ENCODE measurements around the gene MB. TPM values are rescaled to one million over a fixed set of nuclear protein-coding genes. Genes with fewer than 3 reads are reported as not detected.

The MB gene
- polyA plus RNA-seq, 10 donors, result 190 to 359 (median 242) TPM

DNA sequence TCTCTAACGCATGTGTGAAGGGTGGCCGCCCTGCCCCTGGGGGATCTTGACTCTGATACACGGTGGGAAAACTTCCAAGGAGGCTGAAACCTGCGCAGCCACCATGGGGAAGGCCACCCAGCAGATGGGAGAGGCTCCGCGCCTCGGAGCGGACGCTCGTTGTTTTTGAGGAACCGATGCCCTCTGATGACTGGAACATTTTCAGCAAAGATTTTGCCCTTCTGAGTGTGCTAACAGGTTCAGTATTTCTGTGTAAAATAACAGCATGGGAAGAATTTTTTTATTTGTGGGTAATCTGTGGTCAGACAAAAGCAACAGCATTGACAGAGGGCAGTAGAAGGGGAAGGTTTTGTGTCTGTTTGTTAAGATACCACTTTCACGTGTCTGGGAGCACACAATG, 16.7 kb downstream of the MB start:
- DNase-seq, result no peak

DNA sequence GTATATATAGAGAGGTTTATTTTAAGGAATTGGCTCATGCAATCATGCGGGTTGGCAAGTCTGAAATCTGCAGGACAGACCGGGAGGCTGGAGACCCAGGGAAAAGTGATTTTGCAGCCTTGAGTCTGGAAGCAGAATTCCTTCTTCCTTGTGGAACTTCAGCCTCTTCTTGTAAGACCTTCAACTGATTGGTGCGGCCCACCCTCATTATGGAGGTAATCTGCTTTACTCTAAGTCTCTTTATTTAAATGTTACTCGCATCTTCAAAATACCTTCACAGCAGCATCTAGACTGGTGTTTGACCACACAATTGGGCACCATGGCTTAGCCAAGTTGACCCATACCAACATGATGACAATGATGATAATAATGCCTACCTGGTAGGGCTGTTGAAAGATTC, 17.8 kb downstream of the MB start:
- DNase-seq, result no peak

DNA sequence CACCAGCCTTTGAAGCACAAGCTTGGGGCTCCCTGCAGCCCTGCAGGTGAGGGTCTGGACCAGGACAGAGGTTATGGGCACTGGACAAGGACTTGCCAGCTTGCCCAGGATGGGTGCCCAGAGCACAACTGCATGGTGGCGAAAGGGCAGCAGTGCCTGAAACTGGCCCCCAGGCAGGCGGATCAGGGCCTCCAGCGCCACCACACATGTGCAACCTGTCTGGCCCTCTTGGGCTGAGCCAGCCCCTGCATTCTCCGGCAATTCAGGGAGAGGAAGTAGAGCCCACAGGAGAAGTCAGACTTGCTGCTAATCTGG, 18.8 kb downstream of the MB start:
- DNase-seq, result no peak

DNA sequence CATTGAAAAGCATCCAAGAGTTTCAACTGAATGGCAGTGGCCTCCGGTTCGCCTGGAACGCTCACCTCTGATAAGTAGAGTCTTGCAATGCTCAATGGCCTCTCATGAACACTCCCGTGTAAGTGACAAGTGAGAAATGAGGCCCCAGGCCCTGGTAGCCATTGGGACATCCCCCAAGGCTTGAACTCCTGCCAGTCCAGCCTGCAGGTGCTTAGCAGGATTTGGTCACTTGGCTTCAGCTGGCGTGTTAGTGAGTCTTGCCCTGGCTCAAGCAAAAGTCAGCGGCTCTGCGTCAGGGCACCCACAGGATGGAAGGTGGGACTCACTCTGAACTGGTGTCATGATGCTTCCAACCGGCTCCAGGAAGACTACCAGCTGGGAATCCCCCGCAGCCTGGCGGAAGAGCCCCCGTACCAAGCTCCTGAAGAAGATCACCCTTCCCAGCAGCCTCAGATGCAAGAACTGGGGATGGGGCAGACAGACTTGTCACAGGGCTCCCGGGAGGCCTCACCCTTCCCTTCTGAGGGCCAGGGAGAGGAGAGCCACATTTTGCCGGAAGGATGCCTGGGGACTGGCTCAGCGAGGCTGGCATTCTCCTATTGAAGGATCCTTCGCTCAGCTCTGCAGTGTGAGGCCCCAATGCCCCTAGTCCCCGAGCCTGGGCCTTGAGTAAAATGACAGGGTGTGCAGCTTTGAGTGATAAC, 19.3 kb downstream of the MB start:
- DNase-seq, result no peak

DNA sequence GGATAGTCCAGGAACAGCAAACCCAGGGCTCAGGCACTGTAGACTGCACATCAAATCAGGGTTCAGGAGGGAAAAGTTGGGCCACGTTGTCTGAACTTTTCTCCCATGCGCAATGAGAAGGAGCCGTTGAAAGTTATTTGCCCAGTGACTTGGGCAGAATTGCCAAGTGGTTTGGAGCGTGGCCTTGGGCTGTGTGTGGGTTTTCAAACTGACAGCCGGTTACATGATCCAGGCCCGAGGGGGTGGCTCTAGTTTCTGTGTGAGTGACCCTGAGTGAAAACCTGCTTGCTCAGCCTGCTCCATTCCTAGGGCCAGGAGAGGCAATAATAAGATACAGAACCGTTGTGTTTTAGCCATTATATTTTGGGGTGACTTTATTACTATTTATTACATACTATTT, 20.3 kb downstream of the MB start:
- DNase-seq, result no peak

DNA sequence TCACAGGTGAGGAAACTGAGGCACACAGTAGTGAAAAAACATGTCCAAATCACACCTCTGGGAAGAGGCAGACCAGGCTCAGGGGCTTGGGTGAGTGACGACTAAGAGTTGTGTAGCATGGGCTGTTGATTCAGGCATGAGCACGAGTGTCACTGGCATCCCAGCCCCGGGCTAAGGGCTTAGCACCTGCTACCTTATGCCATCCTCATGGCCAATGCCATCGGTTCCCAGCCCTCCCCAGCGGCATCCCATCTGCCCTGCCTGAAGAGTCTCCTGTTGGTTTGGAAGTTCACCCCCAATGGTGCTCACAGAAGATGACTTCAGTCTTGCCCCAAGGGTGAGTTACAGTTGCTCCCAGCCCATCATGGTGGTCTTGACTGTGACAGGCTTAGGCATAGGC, 22.4 kb downstream of the MB start:
- DNase-seq, result no peak

DNA sequence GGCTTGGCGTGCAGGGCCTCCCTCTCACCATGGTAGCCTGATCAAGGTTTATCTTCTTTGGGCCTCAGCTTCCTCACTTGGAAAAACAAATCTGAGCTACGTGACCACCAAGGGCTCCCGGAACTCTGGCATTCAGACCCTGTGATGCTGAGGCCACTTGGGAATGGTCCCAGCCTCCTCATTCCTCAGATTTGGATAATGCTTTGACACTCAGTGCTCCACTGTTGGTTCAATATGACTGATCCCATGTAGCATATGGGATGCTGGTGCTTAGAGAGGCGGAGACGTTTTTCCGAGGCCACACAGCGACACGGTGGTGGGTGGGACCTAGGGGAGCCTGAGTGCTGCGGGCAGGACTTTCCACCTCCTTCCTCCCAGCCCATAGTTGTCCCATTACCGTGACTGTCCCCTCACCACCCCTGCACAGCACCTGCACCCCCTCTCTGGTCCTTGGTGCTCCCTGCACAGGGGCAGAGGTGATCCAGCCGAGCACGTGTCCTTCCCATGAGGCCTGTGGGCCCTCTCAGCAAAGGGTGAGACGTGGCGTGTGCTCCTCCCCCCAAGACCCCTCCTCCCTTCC, 23.1 kb downstream of the MB start:
- DNase-seq, result no peak

DNA sequence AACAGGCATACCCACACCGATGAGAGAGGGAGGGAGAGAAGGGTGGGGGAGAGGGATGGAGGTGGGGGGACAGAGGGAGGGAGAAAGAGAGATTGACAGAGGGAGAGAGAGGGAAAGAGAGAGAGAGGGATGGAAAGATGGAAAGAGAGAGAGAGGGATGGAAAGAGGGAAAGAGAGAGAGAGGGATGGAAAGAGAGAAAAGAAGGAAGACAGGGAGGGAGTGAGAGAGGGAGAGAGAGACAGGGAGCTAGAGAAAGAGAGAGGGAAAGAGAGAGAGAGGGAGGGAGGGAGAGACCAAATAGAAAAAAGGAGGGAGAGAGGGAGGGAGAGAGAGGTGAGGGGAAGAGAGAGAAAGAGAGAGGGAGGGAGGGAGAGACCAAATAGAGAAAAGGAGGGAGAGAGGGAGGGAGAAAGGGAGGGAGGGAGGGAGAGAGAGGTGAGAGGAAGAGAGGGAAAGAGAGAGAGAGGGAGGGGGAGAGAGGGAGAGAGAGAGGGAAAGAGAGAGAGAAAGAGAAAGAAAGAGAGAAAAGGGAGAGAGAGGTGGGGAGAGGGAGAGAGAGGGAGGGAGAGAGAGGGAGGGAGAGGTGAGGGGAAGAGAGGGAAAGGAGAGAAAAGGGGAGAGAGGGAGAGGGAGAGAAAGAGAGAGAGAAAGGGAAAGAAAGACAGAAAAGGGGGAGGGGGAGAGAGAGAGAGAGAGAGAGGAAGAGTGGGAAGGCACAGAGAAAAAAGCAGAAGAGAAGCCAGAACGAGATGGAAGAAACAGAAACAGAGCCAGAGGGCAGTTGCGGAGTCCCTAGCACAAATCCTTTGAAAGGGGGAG, 23.8 kb downstream of the MB start:
- no peak for DNase-seq

DNA sequence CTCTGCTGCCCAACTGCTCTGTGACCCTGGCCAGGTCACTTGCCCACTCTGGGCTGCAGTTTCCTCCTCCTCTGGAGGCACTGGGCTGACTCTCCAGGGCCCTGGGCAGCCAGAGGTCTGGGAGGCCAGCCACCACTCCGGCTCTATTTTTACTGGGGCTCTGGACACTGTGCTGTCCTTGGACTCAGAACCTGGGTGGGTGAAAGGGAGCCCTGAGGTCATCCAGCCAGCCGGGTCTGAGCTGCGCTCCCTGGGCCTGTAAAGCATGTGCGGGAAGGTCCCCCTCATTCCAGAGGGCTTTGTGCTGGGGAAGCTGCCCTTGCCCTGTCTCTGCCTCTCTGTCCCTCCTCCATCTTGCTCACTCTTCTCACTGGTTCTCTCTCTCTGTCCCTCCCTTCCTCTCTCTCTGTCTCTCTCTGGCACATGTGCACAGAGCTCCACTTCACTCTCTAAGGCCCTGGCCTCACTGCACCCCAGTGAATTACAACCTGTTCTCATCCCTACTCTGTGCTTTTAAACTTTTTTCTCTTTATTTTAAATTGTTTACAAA, 24.6 kb downstream of the MB start:
- no peak for DNase-seq

DNA sequence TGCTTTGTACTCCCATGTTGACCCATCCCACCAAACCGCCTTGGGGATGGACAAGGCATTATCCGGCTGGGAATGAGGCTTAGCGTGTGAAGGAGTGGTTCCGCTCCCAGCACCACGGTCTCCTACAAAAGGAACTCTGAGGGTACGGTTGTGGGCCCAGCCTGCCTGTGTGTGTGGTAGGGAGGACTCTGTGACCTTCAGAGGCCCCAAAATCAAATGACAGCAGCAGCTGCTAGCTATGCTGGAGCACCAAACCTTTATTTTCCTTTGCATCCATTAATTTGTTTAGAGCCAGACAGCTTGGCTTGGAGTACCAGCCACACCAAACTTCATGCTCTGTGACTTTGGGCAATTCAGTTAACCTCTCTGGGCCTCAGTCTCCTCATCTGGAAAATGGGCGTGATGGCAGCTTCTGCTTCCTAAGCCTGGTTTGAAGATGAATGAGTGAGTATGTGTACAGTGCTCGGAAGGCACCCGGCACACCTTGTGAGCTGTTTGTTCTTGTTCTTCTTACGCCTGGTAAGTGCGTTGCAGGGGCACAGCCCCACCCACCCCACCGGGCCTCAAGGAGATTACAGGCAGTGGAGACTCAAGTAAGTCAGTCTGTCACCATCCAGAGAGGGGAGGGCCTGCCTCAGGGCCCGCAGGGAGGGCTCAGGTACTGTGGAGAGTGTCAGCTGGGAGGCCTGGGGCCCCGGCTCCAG, 25.3 kb downstream of the MB start:
- DNase-seq, result no peak

DNA sequence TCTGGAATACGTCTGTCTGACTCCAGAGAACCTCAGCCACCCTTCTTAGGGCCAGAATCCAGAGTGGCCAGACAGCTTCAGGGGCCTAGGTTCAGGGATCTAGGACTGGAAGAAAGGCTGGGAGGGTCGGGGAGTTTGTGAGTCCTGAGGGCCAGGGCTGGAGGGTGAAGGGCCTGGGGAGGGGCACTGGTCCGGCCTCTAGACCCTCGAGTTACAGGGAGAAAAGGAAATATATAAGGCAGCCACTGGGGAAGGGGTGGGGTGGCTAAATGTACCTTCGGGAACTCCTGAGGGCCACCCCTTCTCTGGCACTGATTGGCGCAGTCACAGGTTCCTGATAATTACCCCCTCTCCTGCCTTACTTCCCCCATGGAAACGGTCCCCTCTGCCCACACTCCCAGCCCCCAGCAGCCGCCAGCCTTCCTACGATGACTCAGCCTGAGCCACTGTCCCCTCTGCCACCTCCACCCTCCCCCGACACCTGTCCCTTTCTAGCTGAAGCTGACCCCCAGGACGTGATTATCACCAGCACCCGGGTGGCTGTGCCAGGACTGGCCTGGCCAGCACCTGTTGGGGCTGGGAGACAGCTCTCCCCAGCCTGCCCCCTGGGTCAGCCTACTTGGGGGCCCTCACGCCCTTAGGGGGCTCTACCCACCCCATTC, 26.4 kb downstream of the MB start:
- DNase-seq, result peak in 2 of 3 donors; percentile 33 to 57

DNA sequence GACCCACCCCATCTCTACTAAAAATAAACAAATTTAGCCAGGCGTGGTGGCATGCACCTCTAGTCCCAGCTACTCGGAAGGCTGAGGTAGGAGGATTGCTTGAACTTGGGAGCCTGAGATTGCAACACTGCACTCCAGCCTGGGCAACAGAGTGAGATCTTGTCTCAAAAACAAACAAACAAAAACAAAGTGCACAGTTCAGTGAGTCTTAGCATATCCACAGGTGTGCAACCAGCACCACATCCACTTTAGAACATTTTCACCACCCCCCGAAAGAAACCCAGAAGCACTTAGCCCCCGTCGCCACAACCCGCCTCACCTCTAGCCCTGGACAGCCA, 27.4 kb downstream of the MB start:
- no peak for DNase-seq

DNA sequence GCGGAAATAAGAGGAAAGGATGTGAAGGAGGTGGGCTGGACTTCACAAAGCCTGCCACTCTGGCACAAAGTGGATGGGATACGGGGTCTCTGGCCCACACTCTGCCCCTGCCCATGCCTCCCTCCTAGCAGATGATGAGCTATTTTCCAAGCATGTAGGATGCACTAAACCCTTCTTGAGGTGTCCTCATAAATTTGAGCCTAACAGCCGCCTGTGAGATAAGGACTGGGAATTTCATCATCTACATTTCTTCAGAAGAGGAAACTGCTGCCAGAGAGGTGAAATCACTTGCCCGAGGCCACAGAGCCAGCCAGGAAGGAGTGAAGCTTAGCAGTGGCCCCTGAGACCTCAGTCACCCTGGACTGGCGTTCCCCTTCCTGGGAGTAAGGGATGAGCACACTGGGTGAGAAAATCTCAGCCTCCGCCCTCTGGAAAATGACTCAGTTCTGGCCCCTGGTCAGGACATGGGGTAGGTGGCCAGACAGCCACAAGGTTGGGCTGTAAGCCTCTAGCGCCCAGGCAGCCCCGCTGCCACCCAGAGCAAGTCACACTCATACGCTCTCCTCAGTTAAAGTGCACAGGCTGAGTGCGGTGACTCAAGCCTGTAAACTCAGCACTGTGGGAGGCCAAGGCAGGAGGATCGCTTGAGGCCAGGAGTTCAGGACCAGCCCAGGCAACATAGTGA, 27.9 kb downstream of the MB start:
- DNase-seq, result peak in 1 of 3 donors; percentile 51

DNA sequence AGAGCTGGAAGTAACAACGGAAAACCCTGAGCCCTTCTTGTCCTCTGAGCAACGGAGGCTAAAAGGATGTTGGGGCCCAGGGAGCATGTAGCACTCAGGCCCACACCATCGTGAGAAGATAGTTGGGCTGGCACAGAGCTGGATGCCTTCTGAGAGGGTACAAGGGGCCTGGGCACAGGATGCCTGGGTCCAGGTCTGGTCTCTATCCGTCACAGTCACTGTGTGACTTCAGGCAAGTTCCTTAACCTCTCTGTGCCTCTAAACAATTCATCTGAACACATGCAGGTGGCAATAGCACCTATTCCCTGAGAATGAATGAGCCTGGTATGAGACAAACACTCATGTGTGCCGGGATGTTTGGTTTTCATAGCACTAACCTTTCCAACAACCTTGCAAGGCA, 29.2 kb downstream of the MB start:
- DNase-seq, result no peak

DNA sequence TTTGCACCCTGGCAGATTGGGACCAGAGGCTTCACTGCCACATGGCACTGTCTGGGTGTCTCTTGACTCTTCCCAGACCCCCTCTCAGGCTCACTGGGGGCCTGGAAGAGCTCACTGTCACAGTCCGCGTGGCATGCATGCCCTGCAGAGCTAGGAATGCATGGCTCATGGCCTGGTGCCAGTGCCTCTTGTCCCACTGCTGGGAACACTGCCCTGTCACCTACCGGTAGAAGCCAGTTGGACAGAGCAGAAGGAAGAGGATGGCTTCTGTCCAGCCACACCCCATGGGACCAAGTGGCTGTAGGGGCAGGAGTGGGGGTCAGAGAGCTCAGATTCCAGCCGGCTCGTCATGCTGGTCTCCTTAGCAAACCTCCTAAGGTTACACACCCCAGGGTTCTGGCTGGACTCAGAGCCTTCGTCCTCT, 29.7 kb downstream of the MB start:
- DNase-seq, result peak; percentile 61 to 74 (median 66)

DNA sequence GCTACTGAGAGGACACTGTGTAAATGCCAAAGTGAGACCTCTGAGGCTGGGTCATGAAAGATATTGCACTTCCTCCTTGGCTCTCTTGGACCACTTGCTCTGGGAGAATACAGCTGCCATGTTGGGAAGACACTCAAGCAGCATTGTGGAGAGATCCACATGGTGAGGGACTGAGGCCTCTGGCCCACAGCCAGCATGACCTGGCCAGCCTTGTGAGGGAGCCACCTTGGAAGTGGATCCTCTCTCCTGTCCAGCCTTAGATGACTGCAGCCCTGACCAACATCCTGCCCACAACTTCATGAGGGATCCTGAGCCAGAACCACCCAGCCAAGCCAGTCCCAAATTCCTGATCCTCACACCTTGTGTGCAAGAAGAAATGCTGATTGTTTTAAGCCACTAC, 30.4 kb downstream of the MB start:
- no peak for DNase-seq

DNA sequence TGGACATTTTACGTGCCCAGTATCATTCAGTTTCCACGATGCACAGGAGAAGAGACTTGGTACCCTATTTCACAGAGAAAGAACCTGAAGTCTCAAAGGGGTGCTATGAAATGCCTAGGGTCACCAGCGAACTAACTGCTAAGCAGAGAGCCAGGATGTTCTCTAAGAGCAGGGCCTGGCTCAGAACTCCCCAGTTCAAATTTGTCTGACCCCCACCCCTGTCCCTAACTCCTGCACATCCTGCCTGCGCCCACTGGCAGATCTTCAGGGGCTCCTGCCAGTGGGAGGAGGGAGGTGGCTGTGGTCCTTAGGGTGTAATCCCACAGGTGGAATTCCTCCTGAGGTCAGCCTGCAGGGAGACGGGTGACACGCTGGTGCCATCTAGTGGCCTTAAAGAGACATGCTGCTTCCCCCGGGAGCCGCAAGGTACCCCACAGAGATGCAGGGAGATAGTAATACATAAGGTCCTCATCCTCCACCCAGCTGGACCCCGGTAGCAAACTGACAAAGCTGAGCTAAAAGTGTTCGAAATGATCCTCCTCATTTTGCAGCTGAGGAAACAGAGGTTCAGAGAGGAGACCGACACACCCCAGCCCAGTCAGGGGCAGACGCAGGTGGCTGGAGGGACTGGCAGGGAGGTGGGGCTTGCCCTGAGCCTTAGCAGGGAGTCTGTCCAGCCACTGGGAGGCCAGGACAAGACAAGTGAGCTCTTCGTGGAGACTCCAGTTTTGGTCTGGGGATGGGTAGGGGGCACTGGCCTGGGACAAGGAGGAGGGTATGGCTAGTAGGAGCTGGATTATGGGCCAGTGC, 34.1 kb downstream of the MB start:
- peak in 2 of 3 donors; percentile 65 to 75 for DNase-seq

DNA sequence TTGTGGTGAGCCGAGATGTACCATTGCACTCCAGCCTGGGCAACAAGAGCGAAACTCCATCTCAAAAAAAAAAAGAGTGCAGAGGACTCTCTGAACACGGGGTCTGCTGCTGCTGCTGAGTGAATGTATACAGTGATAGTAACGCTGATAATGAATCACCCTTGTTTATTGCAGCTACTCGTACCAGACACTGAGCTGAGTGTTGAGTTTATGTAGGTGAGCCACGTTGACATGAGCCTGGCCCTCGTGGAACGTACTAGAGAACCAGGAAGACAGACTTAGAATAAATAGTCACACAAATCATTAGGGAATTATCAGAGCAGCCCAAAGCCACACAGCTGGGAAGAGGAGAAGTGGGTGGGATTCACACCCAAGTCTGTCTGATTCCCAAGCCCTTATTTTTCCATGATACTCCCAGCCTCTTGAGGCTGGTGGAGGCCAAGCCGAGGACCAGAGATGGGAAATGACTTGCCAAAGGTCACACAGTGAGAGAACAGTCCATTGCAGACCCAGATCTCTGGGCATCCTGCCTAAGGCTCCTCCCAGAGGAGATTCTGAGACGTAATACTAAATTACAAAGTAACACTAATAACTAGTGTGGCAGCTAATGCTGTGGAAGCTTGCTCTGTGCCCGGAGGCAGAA, 34.8 kb downstream of the MB start:
- DNase-seq, result peak in 1 of 3 donors; percentile 44

DNA sequence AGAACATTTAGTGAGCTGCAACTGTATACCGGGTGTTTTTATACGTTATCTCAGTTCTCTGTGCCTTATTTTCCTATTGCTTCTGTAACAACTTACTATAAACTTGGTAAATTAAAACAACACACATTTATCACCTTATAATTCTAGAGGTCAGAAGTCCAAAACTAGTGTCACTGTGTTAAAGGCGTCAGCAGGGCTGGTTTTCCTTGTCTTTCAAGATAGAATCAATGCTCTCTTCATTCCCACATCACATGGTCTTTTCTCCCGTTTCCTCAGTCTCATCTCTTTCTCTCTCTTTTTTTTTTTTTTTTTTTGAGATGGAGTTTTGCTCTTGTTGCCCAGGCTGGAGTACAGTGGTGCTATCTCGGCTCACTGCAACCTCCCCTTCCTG, 36.1 kb downstream of the MB start:
- DNase-seq, result no peak

Measured in muscle of back (tissue), 11 donors.